Activated naive CD4-positive, alpha-beta T cell treated with Interleukin-2 at 50 U/mL for 16 hours (primary cell): ENCODE results near the gene AP1M1.

Experiments
- DNase-seq: peaks from one replicate; pipeline ENCODE4 v3.0.0-alpha.2; 2020

The AP1M1 gene

GRCh38 chr19:16185768-16186123 is 12.0 kb upstream of the AP1M1 start:
- peak; percentile 50 for DNase-seq

- DNase-seq, result no peak
These were observed 9.2 kb upstream of the AP1M1 start for GRCh38 chr19:16188521-16188920.

GRCh38 chr19:16190198-16190597 is 7.5 kb upstream of the AP1M1 start:
- no peak for DNase-seq

GRCh38 chr19:16190736-16191135 is 7.0 kb upstream of the AP1M1 start:
- no peak for DNase-seq

GRCh38 chr19:16191216-16191908 is 6.3 kb upstream of the AP1M1 start:
- no peak for DNase-seq

- no peak for DNase-seq
These were observed 4.2 kb upstream of the AP1M1 start for GRCh38 chr19:16193466-16193865.

- DNase-seq, result no peak
These were observed 506 bp upstream of the AP1M1 start for GRCh38 chr19:16197188-16197621.

- no peak for DNase-seq
These were observed 600 bp downstream of the AP1M1 start for GRCh38 chr19:16198370-16198651.

GRCh38 chr19:16199275-16199932 is 1.7 kb downstream of the AP1M1 start:
- no peak for DNase-seq

- no peak for DNase-seq
These were observed 2.6 kb downstream of the AP1M1 start for GRCh38 chr19:16200038-16201010.

- no peak for DNase-seq
These were observed 3.3 kb downstream of the AP1M1 start for GRCh38 chr19:16201011-16201391.

GRCh38 chr19:16202320-16203255 is 4.9 kb downstream of the AP1M1 start:
- DNase-seq, result no peak

- DNase-seq, result no peak
These were observed 5.7 kb downstream of the AP1M1 start for GRCh38 chr19:16203256-16204004.

GRCh38 chr19:16204005-16204294 is 6.2 kb downstream of the AP1M1 start:
- DNase-seq, result no peak

GRCh38 chr19:16205205-16206045 is 7.7 kb downstream of the AP1M1 start:
- no peak for DNase-seq

- no peak for DNase-seq
These were observed 8.4 kb downstream of the AP1M1 start for GRCh38 chr19:16206046-16206605.

- DNase-seq, result no peak
These were observed 8.9 kb downstream of the AP1M1 start for GRCh38 chr19:16206637-16207036.

- DNase-seq, result no peak
These were observed 9.4 kb downstream of the AP1M1 start for GRCh38 chr19:16207063-16207462.

- DNase-seq, result no peak
These were observed 9.8 kb downstream of the AP1M1 start for GRCh38 chr19:16207490-16208025.

- DNase-seq, result peak; percentile 7
These were observed 10.5 kb downstream of the AP1M1 start for GRCh38 chr19:16208064-16208759.
